ENCODE results near the gene METTL16. TPM values are rescaled to one million over a fixed set of nuclear protein-coding genes. Genes with fewer than 3 reads are reported as not detected.

The METTL16 gene
- total and polyA plus RNA-seq, 9 of the 15 experiments (the other 6 are each of a cell fraction or from before 2014, with no cell fraction given), result 12.1 to 30.5 (median 19.8) TPM

- Histone ChIP-seq H4K20me1 (replicated peaks; ENCODE audit: control insufficient read depth, insufficient read depth, low read length) (0 out of 2 replicates have a peak, but pooled peaks cover 3% of the 10 kb centered on the region), H3K36me3 (ENCODE audit: control insufficient read depth, insufficient read depth, low read length) (no peaks in the 10 kb centered on the region), H3K9me3 (replicated peaks; ENCODE audit: control insufficient read depth, insufficient read depth, low read depth, low read length) (no peaks in the 10 kb centered on the region), H3K27me3 (ENCODE audit: control insufficient read depth in 2 of 2, insufficient read depth in 2 of 2, low read length in 2 of 2) (no peaks in the 10 kb centered on the region), H3K4me2 (ENCODE audit: insufficient read depth, low read length) (peak overlapping the region; percentile 95), H3K27ac (ENCODE audit: extremely low read depth, low read depth, low read length) (peak overlapping the region; percentile 100), H2AFZ (ENCODE audit: low read depth, low read length) (no peak overlapping the region), H3K9me1 (ENCODE audit: control insufficient read depth, insufficient read depth, low read length) (peaks cover 3% of the 10 kb centered on the region), H3K79me2 (ENCODE audit: control insufficient read depth, insufficient read depth, low read length) (peaks cover 44% of the 10 kb centered on the region), H3K9ac (ENCODE audit: insufficient read depth in 1 of 2, low read depth in 2 of 2, low read length in 2 of 2) (peak overlapping the region; percentile 99), H3K4me3 (peak overlapping the region; percentile 91), H3K4me1 (replicated peaks in 1 of 2; ENCODE audit: control insufficient read depth in 2 of 2, insufficient read depth in 2 of 2, low read length in 2 of 2) (peaks cover 31 to 65% of the 10 kb centered on the region in 2 experiments)
- DNase-seq (ENCODE audit: extremely low read depth in 1 of 4, low spot score in 3 of 4) (peak; percentile 20 to 70 (median 28)), FAIRE-seq (no peak), ATAC-seq (peak; percentile 3)
- WGBS (ENCODE audit: insufficient coverage, low coverage, missing lambda C conversion rate), result 1% methylated on average over 16 of the region's 43 CpGs
- intact Hi-C loops (cut with micrococcal nuclease), result no loop called here
- ChIA-PET CTCF (ENCODE audit: low intra/inter-chr PET ratio) (no interaction called here), POLR2A (interaction anchor here (0.6 kb wide), 2 partner anchors 9 to 717 kb away, joined by 3 to 4 read pairs; no protein-coding TSS in a partner anchor)
- TSS peak; percentile 73 for BruUV-seq (replicated peaks)
- in situ Hi-C loops (cut with MboI), result no loop called here
- TF ChIP-seq HNRNPL (IDR thresholded peaks at IDR 0.05; ENCODE audit: low read depth, low read length) (0 out of 2 replicates have a peak, but pooled peaks have one; percentile 32), EP400 (IDR thresholded peaks at IDR 0.05) (no peak), SAFB (IDR thresholded peaks at IDR 0.05; ENCODE audit: borderline replicate concordance, low read depth, low read length) (peak; percentile 46; the same call in 1 of the 2 replicates), EHMT2 (IDR thresholded peaks at IDR 0.05) (no peak), FOXA1 (IDR thresholded peaks at IDR 0.05; ENCODE audit: borderline replicate concordance) (no peak), RBFOX2 (IDR thresholded peaks at IDR 0.05; ENCODE audit: low read depth, low read length) (peak; percentile 49), ZNF263 (CRISPR knock-in tag; IDR thresholded peaks at IDR 0.05; ENCODE audit: borderline replicate concordance) (peak; percentile 26; the same call in 1 of the 2 replicates), SAP30 (IDR thresholded peaks at IDR 0.05; ENCODE audit: borderline replicate concordance, insufficient read depth, low read depth, low read length, poor library complexity, severe bottlenecking) (peak; percentile 80), E2F4 (CRISPR knock-in tag; IDR thresholded peaks at IDR 0.05; ENCODE audit: low read depth) (no peak), MTA3 (IDR thresholded peaks at IDR 0.05; ENCODE audit: borderline replicate concordance) (no peak), CHD1 (IDR thresholded peaks at IDR 0.05; ENCODE audit: low read length) (peak; percentile 96), ZNF644 (tag; IDR thresholded peaks at IDR 0.05; ENCODE audit: low read depth) (no peak), HDAC8 (tag; IDR thresholded peaks at IDR 0.05) (no peak), MNT (conservative IDR thresholded peaks at IDR 0.05) (peak; percentile 96), ZNF12 (CRISPR knock-in tag; IDR thresholded peaks at IDR 0.05) (no peak), CAMTA2 (CRISPR knock-in tag; conservative IDR thresholded peaks at IDR 0.05) (no peak), EZH2 (IDR thresholded peaks at IDR 0.05; ENCODE audit: borderline replicate concordance, low read depth, low read length) (no peak), MEIS2 (IDR thresholded peaks at IDR 0.05; ENCODE audit: partially characterized antibody) (no peak)
- TF ChIP-seq, protein P1, sequence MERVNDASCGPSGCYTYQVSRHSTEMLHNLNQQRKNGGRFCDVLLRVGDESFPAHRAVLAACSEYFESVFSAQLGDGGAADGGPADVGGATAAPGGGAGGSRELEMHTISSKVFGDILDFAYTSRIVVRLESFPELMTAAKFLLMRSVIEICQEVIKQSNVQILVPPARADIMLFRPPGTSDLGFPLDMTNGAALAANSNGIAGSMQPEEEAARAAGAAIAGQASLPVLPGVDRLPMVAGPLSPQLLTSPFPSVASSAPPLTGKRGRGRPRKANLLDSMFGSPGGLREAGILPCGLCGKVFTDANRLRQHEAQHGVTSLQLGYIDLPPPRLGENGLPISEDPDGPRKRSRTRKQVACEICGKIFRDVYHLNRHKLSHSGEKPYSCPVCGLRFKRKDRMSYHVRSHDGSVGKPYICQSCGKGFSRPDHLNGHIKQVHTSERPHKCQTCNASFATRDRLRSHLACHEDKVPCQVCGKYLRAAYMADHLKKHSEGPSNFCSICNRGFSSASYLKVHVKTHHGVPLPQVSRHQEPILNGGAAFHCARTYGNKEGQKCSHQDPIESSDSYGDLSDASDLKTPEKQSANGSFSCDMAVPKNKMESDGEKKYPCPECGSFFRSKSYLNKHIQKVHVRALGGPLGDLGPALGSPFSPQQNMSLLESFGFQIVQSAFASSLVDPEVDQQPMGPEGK (CRISPR knock-in tag; IDR thresholded peaks at IDR 0.05; ENCODE audit: borderline replicate concordance), result no peak
These were observed 111.2 kb downstream of the METTL16 start for GRCh38 chr17:2400474-2400866.

Measured in K562 (cell line).